Keratinocyte (primary cell): ENCODE results near the gene CAMSAP1. TPM values are rescaled to one million over a fixed set of nuclear protein-coding genes. Genes with fewer than 3 reads are reported as not detected.

Source experiments
- DNase-seq: peaks from one replicate; pipeline ENCODE4 v3.0.0-alpha.2; 2011; ENCODE audit warnings: low read depth, missing footprints, low spot score
- FAIRE-seq: peaks from 2 replicates; lab custom pipeline; 2011; peaks lifted over from hg19 to GRCh38; lab: Jason Lieb, UNC
- H2AFZ ChIP-seq: 2 replicates; pipeline ENCODE4 v1.6.0; 2012; ENCODE audit warnings: low read length, control low read depth, inconsistent platforms; ENCODE audit not compliant: control insufficient read depth
- H3K27ac ChIP-seq: 2 replicates; pipeline ENCODE4 v1.5.1; 2011; ENCODE audit warnings: low read length; ENCODE audit not compliant: control insufficient read depth, insufficient read depth
- H3K27me3 ChIP-seq: 3 replicates; pipeline ENCODE4 v1.6.0; 2011; ENCODE audit warnings: low read length; ENCODE audit not compliant: control insufficient read depth, insufficient read depth; ENCODE audit errors: extremely low read depth
- H3K36me3 ChIP-seq, 2 experiments: 2 replicates in 1 of 2; 3 replicates in 1 of 2; pipeline ENCODE4 v1.5.1; 2011; ENCODE audit warnings: low read length in 2 of 2, mild to moderate bottlenecking in 1 of 2; ENCODE audit not compliant: control insufficient read depth in 2 of 2, insufficient read depth in 2 of 2; ENCODE audit errors: extremely low read depth in 1 of 2
- H3K4me1 ChIP-seq: 3 replicates; pipeline ENCODE4 v1.5.1; 2011; ENCODE audit warnings: low read length; ENCODE audit not compliant: control insufficient read depth, insufficient read depth; ENCODE audit errors: extremely low read depth
- H3K4me2 ChIP-seq: 3 replicates; pipeline ENCODE4 v1.6.0; 2011; ENCODE audit warnings: low read depth, low read length; ENCODE audit not compliant: control insufficient read depth, insufficient read depth; ENCODE audit errors: extremely low read depth
- H3K4me3 ChIP-seq, 3 experiments: fragments of 200-600 bp in 1 of 3; sonication (generic) in 1 of 3; 2 replicates in 2 of 3; 3 replicates in 1 of 3; pipeline ENCODE4 v1.5.1; 2011 to 2016; ENCODE audit warnings: low read length in 3 of 3, mild to moderate bottlenecking in 3 of 3, control low read depth in 2 of 3, inconsistent platforms in 1 of 3, low read depth in 1 of 3, mixed read lengths in 1 of 3, mixed run types in 1 of 3, moderate library complexity in 1 of 3; ENCODE audit not compliant: control insufficient read depth in 2 of 3, insufficient read depth in 2 of 3; ENCODE audit errors: extremely low read depth in 1 of 3
- H3K79me2 ChIP-seq: 2 replicates; pipeline ENCODE4 v1.6.0; 2012; ENCODE audit warnings: low read length; ENCODE audit not compliant: control insufficient read depth, insufficient read depth
- H3K9ac ChIP-seq: 3 replicates; pipeline ENCODE4 v1.6.0; 2011; ENCODE audit warnings: low read length; ENCODE audit not compliant: control insufficient read depth, insufficient read depth; ENCODE audit errors: extremely low read depth
- H3K9me1 ChIP-seq: 3 replicates; pipeline ENCODE4 v1.6.0; 2011; ENCODE audit warnings: low read length; ENCODE audit not compliant: control insufficient read depth, insufficient read depth; ENCODE audit errors: extremely low read depth
- H3K9me3 ChIP-seq: 2 replicates; pipeline ENCODE4 v1.5.1; 2012; ENCODE audit warnings: low read depth, low read length; ENCODE audit not compliant: control insufficient read depth
- H4K20me1 ChIP-seq: 3 replicates; pipeline ENCODE4 v1.6.0; 2011; ENCODE audit warnings: low read length; ENCODE audit not compliant: control insufficient read depth, insufficient read depth; ENCODE audit errors: extremely low read depth
- EZH2 ChIP-seq: IDR thresholded peaks from one replicate; pipeline ENCODE4 v1.6.1; 2012; ENCODE audit warnings: inconsistent platforms, mild to moderate bottlenecking, low read length, moderate library complexity
- dilution Hi-C: fragments of 300-500 bp; cut with MboI; formaldehyde crosslinking; loops from one replicate; pipeline ENCODE4 v1.7.0; 2020; ENCODE audit warnings: low sequenced_read_pairs; ENCODE audit not compliant: extremely low pct_ligation_motif_present
- polyA plus RNA-seq, 5 experiments: library from polyadenylated mRNA; depleted of rRNA in 3 of 5; stranded (reverse) in 3 of 5; stranded (forward) in 1 of 5; unstranded in 1 of 5; fragments of >200 nt; gene quantifications; 1 replicate in 1 of 5; 2 replicates in 3 of 5; 3 replicates in 1 of 5; pipeline versions ENCODE4 v1.2.1 to v1.2.3, GENCODE V29; 2011 to 2012; ENCODE audit warnings: missing spikeins in 2 of 5, low read depth in 1 of 5, low replicate concordance in 1 of 5
- TF ChIP-seq, protein P1 (sequence below), 3 experiments: IDR thresholded peaks in 1 of 3; conservative IDR thresholded peaks in 1 of 3; optimal IDR thresholded peaks in 1 of 3; 2 replicates in 2 of 3; 3 replicates in 1 of 3; pipeline versions ENCODE3 to v1.5.1; 2011; ENCODE audit warnings: low read length in 3 of 3, mild to moderate bottlenecking in 3 of 3, moderate library complexity in 2 of 3, control low read depth in 1 of 3, inconsistent platforms in 1 of 3; ENCODE audit not compliant: insufficient read depth in 2 of 3; ENCODE audit errors: extremely low read depth in 1 of 3

Gene CAMSAP1
- polyA plus RNA-seq, 1 donor (not counting 4 experiments of a cell fraction or from before 2014, with no cell fraction given), result 8.3 TPM

DNA sequence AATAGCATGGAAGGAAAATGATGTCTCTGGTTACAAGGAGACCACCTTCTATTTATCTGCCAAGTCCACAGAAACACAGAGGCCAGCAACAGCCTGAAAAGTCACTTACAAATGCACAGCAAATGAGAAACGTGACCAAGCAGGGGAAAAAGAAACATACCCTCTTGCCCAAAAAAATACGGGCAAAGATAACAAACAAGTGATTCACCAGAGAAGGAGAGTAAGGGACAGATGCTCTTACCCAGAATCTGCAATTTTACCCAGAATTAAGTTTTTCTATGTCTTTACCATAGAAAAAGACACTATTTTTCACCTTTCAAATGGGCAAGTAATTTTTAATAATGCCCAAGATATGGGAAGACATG is 28.1 kb downstream of the CAMSAP1 start:
- Histone ChIP-seq H2AFZ (no peak overlapping the region), H3K4me3 (no peak overlapping the region), H3K27me3 (no peaks in the 10 kb centered on the region), H4K20me1 (peaks cover 4% of the 10 kb centered on the region), H3K4me2 (no peak overlapping the region), H3K4me1 (no peaks in the 10 kb centered on the region), H3K9me3 (no peaks in the 10 kb centered on the region), H3K36me3 (peaks cover 0 to 5% of the 10 kb centered on the region in 2 experiments), H3K27ac (no peak overlapping the region), H3K9ac (no peak overlapping the region), H3K79me2 (peaks cover 46% of the 10 kb centered on the region), H3K9me1 (no peaks in the 10 kb centered on the region)
- DNase-seq (no peak), FAIRE-seq (no peak)
- dilution Hi-C loops, result no loop called here
- TF ChIP-seq EZH2, result no peak
- TF ChIP-seq, protein P1, sequence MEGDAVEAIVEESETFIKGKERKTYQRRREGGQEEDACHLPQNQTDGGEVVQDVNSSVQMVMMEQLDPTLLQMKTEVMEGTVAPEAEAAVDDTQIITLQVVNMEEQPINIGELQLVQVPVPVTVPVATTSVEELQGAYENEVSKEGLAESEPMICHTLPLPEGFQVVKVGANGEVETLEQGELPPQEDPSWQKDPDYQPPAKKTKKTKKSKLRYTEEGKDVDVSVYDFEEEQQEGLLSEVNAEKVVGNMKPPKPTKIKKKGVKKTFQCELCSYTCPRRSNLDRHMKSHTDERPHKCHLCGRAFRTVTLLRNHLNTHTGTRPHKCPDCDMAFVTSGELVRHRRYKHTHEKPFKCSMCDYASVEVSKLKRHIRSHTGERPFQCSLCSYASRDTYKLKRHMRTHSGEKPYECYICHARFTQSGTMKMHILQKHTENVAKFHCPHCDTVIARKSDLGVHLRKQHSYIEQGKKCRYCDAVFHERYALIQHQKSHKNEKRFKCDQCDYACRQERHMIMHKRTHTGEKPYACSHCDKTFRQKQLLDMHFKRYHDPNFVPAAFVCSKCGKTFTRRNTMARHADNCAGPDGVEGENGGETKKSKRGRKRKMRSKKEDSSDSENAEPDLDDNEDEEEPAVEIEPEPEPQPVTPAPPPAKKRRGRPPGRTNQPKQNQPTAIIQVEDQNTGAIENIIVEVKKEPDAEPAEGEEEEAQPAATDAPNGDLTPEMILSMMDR (optimal IDR thresholded peaks at IDR 0.05 in 1 of 3, IDR thresholded peaks at IDR 0.05 in 1 of 3, conservative IDR thresholded peaks at IDR 0.05 in 1 of 3; ENCODE audit: extremely low read depth in 1 of 3, insufficient read depth in 2 of 3, low read length in 3 of 3), result no peak

DNA sequence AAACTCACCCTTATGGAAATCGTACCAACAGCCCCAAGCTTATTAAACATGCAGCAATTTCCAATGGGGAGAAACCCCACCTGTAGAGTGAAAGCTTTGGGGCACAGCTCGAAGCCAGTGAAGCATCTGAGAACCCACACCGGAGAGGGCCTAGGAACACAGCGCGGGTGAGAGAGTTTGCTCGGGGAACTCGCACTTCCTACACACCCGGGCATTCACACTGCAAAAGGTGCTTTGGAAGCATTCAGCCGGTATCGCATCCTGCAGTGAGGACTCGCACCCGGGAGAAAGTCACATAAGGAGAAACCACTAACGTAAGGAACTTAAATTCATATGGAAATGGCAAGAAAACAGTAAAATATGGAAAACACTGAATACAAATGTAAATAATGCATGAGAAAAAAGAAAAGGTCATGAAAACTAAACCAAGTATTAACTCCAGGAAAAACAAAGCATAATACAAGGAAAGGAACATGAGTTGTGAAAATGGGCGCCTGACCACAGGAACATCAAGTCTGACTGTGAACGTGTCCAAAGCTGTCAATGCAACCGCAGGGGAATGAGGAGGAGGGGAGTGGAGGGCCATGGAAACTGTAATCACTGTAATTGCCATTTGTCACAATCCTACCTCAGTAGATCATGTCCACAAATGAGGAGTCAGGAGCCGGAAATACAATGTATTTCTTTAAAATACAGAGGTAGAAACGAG is 28.7 kb downstream of the CAMSAP1 start:
- peaks cover 0 to 5% of the 10 kb centered on the region in 2 experiments for H3K36me3 ChIP-seq
- dilution Hi-C loops, result no loop called here
- no peak overlapping the region for H3K4me2 ChIP-seq
- H2AFZ ChIP-seq, result no peak overlapping the region
- FAIRE-seq (no peak), DNase-seq (no peak)
- H3K9me1 ChIP-seq, result no peaks in the 10 kb centered on the region
- no peaks in the 10 kb centered on the region for H3K9me3 ChIP-seq
- TF ChIP-seq, protein P1 (optimal IDR thresholded peaks at IDR 0.05 in 1 of 3, IDR thresholded peaks at IDR 0.05 in 1 of 3, conservative IDR thresholded peaks at IDR 0.05 in 1 of 3; ENCODE audit: extremely low read depth in 1 of 3, insufficient read depth in 2 of 3, low read length in 3 of 3), result no peak
- TF ChIP-seq EZH2, result no peak
- peaks cover 4% of the 10 kb centered on the region for H4K20me1 ChIP-seq
- H3K27ac ChIP-seq, result no peak overlapping the region
- no peaks in the 10 kb centered on the region for H3K4me1 ChIP-seq
- H3K27me3 ChIP-seq, result no peaks in the 10 kb centered on the region
- H3K9ac ChIP-seq, result no peak overlapping the region
- no peak overlapping the region for H3K4me3 ChIP-seq
- peaks cover 45% of the 10 kb centered on the region for H3K79me2 ChIP-seq
